ENCODE measurements around the gene C5.

- TF ChIP-seq, protein P1, sequence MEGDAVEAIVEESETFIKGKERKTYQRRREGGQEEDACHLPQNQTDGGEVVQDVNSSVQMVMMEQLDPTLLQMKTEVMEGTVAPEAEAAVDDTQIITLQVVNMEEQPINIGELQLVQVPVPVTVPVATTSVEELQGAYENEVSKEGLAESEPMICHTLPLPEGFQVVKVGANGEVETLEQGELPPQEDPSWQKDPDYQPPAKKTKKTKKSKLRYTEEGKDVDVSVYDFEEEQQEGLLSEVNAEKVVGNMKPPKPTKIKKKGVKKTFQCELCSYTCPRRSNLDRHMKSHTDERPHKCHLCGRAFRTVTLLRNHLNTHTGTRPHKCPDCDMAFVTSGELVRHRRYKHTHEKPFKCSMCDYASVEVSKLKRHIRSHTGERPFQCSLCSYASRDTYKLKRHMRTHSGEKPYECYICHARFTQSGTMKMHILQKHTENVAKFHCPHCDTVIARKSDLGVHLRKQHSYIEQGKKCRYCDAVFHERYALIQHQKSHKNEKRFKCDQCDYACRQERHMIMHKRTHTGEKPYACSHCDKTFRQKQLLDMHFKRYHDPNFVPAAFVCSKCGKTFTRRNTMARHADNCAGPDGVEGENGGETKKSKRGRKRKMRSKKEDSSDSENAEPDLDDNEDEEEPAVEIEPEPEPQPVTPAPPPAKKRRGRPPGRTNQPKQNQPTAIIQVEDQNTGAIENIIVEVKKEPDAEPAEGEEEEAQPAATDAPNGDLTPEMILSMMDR (IDR thresholded peaks at IDR 0.05; ENCODE audit: insufficient read depth, low read length, poor library complexity, severe bottlenecking), result no peak
- TF ChIP-seq EZH2phosphoT487 (conservative IDR thresholded peaks at IDR 0.05; ENCODE audit: low read length), result no peak
Observed at GRCh38 chr9:120948824-120949223, 101.3 kb downstream of the C5 start.

Data from SU-DHL-6 (cell line).